SKM-1 (cell line): Measurements from ENCODE around the gene NAA11.
"Not testable (repeated sequence)": the region's sequence is repeated elsewhere in the genome, so short reads cannot be mapped to it uniquely, and the experiment has no call there.

ENCODE experiments used
- DNase-seq: peaks from one replicate; lab custom pipeline; 2025; ENCODE audit not compliant: unreplicated experiment; lab: John Stamatoyannopoulos, UW

NAA11 gene

DNA sequence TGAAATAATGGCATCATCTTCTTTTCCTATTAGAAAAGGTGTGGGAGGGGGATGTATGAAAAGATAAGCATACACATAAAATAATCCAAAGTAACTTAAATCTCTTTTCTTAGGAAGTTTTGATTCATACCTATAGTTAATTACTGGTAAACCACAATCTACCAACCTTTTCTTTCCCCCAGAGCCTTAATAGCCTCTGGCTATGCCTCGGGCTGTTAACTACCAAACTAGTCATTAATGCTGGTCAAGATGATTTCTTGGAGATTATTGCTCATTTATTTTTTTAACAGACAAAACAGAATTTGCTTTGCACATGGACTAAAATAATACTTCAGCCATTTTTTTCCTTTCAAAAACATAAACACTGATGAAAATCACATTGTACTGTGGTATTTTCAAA is 16.9 kb downstream of the NAA11 start:
- no peak for DNase-seq

DNA sequence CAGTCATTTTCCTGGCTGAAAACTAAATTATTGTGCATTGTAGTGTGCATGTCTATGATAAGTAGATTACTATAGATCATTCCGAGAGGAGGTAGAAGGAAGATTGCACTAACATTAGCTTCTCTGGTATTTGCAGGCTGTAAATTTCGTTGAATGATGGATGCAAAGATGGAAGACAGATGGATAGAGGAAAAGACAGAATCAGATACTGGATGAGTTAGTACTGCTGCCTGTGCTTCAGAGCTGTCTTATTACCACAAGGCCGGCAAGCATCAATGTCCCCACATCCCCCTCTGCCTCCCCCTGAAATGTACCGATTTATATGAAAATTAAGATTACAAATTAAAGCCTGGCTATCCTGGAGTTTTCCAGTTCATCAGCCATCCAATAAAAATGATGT is 17.7 kb downstream of the NAA11 start:
- no peak for DNase-seq

DNA sequence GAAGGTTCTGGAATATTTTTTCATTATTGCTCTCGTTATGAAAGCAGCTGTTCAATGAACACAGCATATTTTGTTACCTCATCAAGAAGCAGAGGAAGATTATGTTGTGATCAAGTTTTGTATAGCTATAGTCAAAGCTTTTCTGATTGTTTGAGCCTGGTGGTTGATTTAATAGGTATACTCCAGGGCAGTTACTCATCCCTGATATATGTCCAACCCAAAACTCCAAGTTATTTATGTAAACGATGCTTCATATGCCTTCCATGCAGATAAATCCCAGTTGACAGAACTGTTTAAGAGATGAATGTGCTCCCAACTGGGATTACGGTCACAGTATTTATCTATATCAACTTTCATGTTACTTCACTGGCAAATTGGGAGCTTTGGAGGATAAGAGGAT is 19.1 kb downstream of the NAA11 start:
- no peak for DNase-seq

DNA sequence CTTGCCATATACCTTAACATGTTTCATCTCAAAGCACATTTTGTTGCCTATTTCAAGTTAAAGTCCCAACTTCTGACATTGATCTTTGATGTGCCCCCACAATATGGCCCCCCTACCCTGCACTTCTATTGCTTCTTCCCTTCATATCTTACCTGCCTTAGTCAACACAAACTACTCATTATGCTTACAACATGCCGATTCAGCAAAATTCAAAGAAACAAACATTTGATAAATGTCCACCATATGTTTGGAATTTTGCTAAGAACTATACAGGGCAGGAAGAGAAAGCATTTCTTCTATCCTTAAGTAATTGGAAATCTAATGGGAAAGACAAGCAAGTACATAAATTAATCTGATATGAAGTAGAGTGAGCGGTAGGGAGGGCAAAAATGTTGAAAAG is 25.6 kb downstream of the NAA11 start:
- no peak for DNase-seq

DNA sequence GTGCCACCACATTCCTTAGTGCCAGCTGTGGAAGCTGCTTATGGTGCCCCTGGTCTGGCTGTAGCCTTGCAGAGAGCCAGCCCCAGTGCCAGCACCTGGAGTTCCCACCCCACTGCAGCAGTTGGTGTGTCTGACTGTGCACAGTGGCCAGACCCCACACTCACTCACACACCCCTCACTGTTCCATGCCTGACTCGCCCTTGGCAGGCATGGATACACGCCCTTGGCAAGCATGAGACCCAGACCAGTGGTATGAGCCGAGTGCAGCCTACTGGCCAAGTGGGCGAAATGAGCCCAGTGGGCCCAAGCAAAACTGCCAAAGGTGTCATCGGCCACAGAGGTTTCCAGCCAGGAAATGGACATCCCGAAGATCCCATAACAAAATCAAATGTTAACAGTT is 27.4 kb downstream of the NAA11 start:
- DNase-seq: no peak

DNA sequence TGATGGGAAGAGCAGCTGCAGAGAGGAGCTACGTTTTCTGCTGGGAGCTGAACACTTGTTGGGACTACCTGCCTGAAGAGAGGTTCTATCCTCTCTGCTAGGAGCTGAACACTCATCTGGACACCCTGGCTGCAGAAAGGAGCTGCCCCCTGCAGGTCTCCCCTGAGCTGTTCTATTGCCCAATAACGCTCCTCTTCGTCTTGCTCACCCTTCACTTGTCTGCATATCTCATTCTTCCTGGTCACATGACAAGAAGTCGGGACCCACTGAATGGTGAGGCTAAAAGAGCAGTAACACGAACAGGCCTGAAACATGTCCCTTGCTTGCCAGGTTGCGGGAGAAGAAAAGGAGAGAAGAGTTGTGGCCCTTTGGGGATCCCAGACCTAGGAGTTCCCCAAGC is 27.8 kb downstream of the NAA11 start:
- DNase-seq: no peak

DNA sequence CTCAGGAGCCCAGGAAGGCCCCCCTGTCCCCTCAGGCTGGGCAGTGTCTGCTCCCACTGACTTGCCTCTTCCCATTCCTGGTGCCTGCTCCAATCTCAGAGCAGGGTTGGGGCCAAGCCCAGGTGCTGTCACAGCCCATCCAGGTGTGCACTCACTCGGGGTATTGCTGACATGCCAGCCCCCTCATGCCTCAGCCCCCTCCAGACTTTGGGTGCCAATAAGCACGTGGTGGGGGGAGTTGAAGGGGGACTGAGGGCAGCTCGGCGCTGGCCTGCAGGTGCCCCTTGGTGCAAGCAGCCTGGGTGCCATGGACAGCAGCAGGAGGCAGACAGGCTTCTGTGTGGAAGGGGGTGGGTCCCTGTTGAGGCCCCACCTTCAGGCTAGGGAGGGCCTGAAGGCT is 28.4 kb downstream of the NAA11 start:
- DNase-seq: no peak

DNA sequence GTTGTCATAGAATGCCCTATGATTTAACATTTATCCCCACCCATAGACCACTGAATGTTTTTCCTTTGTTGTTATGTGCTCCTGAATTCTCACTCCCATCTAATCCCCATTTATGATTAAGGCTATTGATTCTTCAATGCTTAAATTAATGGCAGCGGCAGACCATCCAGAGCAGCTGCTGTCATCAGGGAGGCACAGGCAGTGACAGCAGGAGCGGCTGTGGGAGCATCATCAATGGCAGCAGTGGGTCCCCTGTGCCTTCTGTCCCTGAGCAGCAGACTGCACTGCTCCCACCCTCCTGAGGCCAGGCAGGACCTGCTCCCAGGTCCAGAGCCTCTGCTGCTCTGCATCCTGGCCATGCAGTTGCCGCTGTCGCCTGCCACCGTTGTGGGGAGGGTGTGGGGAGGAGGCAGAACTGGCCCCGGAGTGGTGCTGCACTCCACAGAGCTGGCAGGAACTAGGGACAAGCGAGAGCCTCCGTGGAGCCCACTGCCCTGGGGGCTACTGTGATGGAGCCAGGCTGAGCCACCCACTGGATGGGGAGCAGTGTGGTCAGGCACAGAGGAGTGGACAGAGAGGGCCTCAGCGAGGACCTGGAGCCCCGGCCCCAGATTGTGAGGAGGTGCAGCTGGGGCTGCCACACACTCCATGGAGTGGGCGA is 29.0 kb downstream of the NAA11 start:
- no peak for DNase-seq

DNA sequence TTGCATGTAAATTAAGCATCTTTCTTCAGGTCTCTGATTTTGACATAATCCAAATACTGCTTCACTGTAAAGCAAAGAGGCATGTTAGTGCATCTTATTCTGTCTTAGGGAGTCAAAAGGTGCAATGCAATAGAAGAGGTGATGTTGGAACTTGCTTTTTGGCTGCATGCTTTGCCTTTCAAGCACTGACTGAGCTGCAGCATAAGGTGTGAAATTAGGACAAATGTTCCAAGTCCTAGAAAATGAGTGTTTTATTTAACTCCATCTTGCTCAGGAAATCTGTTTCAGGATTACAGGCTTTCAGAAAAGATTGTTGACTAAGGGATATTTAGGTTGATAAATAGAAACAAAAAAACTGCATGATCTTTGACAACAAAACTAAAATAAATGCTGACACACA is 30.8 kb downstream of the NAA11 start:
- no peak for DNase-seq

DNA sequence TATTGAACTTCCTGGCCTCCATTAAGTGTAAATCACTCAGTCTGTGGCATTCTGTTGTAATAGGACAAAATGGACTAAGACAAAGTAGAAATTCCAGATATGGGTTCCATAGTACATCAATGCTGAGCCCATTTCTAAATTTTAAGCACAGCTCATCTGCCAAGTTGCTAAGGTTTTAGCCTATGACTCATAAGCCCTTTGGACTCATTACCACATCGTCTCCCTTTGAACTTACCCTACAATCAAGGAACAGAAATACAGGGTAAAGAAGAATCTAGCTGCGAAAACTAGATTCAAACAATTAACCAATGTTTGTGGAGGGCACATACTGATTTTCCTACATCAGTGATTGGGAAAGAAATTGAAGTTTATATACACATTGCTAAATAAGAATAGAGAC is 31.8 kb downstream of the NAA11 start:
- DNase-seq: no peak

DNA sequence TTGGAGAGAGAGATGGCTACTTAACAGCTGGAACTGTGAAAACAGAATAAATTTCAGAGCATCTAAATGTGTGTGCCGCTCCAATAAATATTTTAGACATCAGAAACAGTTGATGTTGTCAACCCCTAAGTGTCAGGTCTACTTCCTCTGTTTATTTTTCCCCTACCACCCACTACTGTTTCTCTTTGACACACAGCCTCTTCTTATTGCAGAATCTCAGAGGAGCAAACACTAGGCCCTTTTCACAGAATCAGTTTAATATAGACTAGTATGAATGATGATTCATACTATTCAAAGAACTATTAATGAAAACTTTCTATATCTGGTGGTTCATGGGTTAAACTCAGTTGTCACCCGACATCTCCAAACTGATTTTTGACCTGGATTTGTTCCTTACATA is 33.9 kb downstream of the NAA11 start:
- no peak for DNase-seq

DNA sequence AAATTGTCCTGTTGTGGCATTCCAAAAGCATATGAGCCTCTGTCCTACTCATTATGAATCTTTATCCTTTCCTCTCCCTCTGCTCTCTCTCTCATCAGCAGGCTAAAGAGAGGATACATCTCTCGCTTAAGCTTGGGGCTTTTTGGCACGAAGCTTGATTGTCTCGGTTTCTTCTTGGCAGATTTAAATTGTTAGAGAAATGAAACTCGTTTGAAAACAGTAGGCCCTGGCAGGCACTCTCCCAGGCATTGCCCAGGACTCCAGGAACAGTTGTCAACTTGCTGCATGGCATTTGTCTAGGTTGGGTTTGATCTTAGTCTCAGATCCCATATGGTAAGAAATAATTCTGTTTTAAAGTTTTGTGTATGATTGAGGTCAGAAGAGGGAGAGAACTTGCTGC is 35.5 kb downstream of the NAA11 start:
- DNase-seq: no peak

DNA sequence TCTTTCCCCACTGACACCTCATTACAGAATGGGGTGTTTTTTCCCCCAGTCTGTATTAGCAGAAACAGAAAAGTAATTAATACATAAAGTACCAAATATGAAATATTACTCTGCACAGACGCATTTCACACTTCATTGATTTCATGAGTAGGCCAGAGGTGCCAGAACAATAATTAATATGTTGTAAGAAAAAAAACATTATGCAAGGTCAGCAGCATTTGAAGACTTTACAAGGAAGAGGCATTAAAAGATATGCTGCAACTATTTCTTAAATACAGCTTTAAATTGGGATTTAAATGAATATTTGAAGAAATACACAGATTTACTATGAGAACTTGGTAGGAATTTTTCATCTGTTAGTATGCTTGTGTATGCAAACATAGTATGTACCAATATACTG is 37.7 kb downstream of the NAA11 start:
- DNase-seq: no peak

DNA sequence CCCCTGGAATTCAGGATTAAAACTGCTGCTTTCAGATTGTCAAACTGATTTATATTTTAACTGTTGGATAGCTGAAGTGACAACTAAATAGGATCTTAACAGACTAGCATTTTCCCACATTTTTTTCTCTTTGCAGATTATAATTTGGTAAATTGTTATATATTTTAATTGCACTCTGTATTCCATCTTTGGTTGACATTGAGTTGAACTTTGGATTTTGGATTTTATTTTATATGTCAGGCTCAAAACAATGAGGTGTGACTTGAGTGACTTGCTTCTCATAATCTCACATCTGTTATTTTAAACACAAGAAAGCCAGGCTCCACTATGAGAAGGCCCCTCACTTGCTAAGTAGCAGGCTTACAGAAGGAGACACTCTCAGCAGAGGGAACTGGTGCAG is 38.1 kb downstream of the NAA11 start:
- no peak for DNase-seq

DNA sequence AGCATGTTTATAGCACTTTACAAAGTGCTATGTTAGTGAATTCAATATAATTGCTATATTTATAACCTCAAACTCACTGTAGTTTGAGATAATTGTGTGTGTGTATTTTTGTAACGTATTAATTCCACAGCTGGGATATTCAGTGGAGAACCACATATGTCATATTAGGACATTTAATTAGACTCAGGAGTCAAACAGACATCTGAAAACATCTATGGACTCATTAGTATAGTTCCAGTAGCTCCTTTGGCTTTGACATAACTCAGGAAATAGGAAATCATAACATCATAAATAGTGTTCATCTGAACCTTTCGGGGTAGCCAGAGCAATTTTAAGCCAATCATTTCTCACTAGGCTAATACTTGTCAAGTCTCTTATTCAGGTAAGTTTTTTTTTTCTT is 38.8 kb downstream of the NAA11 start:
- DNase-seq: no peak

DNA sequence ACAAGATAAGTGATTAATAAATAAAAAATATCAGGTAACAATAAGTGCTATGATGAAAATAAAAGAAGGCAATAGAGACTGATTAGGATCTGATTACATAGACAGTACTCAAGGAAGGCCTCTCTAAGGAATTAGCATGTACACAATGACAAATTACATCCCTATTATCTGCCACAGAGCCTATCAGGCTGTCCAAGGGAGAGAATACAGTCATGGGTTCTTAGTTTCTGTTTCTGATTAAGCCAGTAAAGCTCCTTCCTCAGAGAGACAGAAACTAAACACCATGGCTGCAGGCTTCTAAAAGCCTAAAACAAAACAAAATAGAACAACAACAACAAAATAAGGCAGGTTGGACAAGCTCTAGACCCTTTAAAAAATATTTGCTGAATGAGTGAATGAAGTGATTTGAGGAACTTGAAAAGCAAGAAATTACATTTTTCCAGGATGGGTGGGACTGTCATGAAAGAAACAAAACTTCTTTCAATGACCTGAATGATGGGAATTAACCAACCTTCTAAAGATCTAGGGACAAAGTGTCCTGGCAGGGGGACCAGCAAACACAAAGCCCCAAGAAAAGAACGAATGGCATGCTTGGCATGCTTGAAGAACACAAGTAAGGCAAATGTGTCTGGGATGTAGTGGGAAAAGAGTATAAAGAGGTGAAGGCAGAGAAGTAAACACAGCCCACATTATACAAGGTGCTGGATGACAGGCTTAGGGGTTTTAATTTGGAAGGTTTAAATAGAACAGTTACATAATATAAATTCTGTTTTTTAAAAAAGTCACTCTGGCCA is 44.1 kb downstream of the NAA11 start:
- no peak for DNase-seq

DNA sequence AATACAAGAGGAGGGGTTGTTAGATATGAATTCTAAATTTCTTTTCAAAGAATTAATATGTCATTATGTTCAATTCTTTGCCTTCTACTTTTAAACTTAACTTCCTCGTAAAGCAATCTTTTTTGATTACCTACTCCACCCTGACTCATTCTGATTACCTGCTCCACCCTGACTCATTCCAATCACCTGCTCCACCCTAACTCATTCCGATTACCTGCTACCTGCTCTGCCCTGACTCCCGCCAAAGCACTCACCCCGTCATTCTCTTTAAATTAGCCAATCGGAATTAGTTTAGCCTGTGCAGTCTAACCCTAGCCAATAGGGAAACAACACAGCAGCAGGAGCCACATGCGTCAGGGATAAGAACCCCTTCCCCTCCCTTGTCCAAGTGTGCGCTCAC is 48.4 kb downstream of the NAA11 start:
- DNase-seq: not testable (repeated sequence)

DNA sequence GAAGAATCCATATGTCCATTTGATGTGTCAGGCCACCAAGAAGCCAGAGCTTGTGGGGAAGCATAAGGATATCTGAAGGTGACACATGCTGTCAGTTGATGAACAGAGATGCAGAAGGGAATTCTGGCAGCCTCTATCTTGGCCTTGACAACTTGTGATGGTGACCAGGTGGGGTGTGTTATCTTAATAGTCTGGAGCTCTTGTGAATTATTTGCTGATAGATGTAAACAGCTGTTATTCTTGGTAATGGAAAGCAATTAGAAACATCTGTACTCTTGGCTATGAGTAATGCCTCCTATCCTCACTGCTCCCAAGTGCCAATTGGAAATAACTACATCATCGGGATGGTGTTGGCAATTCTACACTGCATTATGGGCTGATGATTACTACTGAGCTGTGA is 51.9 kb downstream of the NAA11 start:
- DNase-seq: no peak

DNA sequence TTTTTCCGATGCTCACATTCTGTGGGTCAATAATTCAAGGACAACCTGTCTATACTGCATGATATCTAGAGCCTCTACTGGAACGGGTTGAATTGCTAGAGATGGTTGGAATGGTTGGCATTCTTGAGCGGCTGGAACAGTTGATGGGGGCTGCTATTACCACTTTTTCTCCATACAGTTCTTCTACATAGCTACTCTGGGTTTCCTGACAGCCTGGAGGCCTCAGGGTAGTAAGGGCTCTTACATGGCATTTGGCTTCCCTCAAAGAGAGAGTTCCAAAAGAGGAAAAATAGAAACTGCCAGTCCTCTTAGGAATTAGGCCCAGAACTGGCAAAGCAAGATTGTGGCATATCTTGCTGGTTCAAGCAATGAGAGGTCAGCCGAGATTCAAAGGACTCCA is 53.1 kb downstream of the NAA11 start:
- no peak for DNase-seq

DNA sequence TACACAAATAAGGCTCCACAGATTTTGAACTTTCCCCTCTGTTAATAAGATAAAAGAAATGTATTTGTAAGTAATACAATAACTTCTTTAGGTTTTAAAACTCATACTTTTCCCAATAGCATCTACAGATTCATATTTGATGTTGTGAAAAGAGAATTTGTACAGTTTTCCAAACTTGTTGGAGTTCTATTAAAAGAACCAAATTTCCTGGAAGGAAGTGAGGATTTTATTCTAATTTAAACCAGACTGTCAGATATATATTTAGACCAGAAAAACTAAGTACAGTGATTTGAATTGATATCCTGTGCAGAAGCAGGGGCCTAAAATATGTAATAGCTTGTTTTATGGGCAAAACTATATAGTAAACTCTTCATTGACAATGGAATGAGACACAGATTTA is 53.7 kb downstream of the NAA11 start:
- DNase-seq: no peak

DNA sequence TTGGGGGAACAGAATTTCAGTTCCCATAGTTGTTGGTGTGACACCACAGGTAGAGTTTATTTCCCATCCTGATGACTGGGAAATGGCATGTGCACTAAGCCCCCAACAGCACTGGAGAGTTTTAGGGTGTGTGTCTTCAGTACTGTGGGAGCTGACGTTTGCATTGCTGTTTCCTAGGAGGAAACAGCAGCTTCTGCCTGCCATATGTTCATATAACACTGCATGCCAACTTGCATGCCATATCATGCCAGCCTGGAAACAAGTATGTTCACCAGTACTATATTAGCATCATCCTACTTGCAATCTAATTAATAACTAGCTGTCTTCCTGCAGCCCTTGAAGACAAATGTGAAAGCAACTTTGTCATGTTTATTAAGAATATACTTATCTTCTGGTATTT is 58.2 kb downstream of the NAA11 start:
- no peak for DNase-seq
